PFSK-1 (cell line): Measurements from ENCODE around the gene NAALADL2.

ENCODE experiments used
- FOXP2 ChIP-seq: optimal IDR thresholded peaks from 2 replicates; pipeline ENCODE3; 2011; ENCODE audit warnings: borderline replicate concordance, control low read depth, inconsistent platforms; ENCODE audit not compliant: insufficient read depth; ENCODE audit errors: extremely low read length, extremely low read depth
- POLR2AphosphoS5 ChIP-seq: IDR thresholded peaks from 2 replicates; pipeline ENCODE4 v1.6.1; 2012; ENCODE audit warnings: low read depth, mild to moderate bottlenecking, control low read depth, low read length, moderate library complexity
- TAF1 ChIP-seq: IDR thresholded peaks from 2 replicates; pipeline ENCODE4 v1.6.1; 2012; ENCODE audit warnings: low read length, control low read depth, borderline replicate concordance; ENCODE audit not compliant: insufficient read depth
- TF ChIP-seq, protein P1 (sequence below), 2 experiments: IDR thresholded peaks; 2 replicates each; pipeline versions ENCODE4 v1.6.1 to v1.8.0; 2011 to 2012; ENCODE audit warnings: low read depth in 2 of 2, low read length in 2 of 2, control low read depth in 1 of 2, inconsistent platforms in 1 of 2, mild to moderate bottlenecking in 1 of 2, moderate library complexity in 1 of 2; ENCODE audit not compliant: insufficient read depth in 1 of 2

DNA sequence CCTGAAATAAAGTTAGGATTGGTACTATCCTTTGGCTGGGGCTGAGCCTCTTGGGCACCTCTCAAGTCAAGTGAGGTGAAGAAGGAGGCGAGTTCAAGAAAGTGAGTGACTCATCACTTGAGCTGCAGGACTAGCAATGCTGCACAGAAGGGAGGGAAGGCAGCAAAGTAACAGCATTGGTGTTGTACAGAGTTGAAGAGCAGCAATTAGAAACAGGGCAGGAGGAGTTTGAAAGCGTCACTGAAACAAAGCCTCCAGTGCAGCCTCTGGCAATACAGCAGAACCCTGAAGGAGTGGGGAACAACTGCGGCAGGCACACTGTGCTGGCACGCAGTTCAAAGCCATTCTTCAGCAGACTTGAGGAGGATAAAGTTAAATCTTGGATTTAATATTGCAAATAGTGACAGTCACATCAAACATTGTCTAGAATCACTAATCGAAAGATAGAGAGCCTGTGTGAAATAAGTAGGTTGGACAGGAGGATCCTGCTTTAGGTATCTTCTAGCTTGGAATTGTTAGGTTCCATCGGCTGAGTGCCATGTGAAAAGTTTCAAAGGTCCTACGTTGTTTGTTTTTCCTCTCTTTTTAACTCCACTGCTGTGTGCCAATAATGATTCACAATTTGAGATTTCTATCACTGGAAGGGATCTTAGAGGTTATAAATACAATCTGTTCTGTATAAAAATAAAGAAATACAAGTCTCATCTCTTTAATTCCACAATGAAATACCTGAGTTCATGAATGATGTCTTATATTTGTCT, 479.8 kb downstream of the NAALADL2 start:
- no peak for TF ChIP-seq TAF1
- TF ChIP-seq POLR2AphosphoS5 = no peak
- TF ChIP-seq, protein P1, sequence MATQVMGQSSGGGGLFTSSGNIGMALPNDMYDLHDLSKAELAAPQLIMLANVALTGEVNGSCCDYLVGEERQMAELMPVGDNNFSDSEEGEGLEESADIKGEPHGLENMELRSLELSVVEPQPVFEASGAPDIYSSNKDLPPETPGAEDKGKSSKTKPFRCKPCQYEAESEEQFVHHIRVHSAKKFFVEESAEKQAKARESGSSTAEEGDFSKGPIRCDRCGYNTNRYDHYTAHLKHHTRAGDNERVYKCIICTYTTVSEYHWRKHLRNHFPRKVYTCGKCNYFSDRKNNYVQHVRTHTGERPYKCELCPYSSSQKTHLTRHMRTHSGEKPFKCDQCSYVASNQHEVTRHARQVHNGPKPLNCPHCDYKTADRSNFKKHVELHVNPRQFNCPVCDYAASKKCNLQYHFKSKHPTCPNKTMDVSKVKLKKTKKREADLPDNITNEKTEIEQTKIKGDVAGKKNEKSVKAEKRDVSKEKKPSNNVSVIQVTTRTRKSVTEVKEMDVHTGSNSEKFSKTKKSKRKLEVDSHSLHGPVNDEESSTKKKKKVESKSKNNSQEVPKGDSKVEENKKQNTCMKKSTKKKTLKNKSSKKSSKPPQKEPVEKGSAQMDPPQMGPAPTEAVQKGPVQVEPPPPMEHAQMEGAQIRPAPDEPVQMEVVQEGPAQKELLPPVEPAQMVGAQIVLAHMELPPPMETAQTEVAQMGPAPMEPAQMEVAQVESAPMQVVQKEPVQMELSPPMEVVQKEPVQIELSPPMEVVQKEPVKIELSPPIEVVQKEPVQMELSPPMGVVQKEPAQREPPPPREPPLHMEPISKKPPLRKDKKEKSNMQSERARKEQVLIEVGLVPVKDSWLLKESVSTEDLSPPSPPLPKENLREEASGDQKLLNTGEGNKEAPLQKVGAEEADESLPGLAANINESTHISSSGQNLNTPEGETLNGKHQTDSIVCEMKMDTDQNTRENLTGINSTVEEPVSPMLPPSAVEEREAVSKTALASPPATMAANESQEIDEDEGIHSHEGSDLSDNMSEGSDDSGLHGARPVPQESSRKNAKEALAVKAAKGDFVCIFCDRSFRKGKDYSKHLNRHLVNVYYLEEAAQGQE (IDR thresholded peaks at IDR 0.05; ENCODE audit: insufficient read depth in 1 of 2, low read depth in 2 of 2, low read length in 2 of 2) = no peak
- TF ChIP-seq FOXP2 = no peak
